Measurements from ENCODE around the gene SCD5. TPM values are rescaled to one million over a fixed set of nuclear protein-coding genes. Genes with fewer than 3 reads are reported as not detected.

SCD5 gene
- total RNA-seq, 1 donor = 6.9 TPM

- no peak for TF ChIP-seq CTCF (IDR thresholded peaks at IDR 0.05; ENCODE audit: insufficient read depth, low read depth, low read length)
- no peak overlapping the region for H3K4me3 ChIP-seq (ENCODE audit: low read depth, low read length)
- no peak for DNase-seq (ENCODE audit: low read depth)
Observed at GRCh38 chr4:82606622-82607021, 192.0 kb downstream of the SCD5 start.

DNA sequence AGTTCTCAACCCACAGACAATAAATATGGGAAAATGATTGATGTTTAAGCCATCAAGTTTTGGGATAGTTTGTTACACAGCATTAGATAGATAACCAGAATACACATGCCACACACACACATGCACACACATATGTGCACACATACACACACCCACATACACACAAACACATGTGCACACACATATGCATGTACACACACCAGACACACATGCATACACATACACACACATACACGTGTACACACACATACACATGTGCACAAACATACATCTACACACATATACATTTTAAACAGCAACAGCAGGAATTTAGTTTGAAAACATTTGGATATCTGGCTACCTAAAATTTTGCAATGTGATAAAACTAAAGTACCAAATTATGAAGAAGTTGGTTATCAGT, 194.1 kb downstream of the SCD5 start:
- no peak for DNase-seq (ENCODE audit: low read depth)
- TF ChIP-seq CTCF (IDR thresholded peaks at IDR 0.05; ENCODE audit: insufficient read depth, low read depth, low read length) = no peak

GRCh38 chr4:82601242-82602015, 197.2 kb downstream of the SCD5 start:
- TF ChIP-seq CTCF (IDR thresholded peaks at IDR 0.05; ENCODE audit: insufficient read depth, low read depth, low read length) = no peak

More for the DNA sequence above, 194.1 kb downstream of the SCD5 start:
- H3K4me3 ChIP-seq (ENCODE audit: low read depth, low read length) = no peak overlapping the region

DNA sequence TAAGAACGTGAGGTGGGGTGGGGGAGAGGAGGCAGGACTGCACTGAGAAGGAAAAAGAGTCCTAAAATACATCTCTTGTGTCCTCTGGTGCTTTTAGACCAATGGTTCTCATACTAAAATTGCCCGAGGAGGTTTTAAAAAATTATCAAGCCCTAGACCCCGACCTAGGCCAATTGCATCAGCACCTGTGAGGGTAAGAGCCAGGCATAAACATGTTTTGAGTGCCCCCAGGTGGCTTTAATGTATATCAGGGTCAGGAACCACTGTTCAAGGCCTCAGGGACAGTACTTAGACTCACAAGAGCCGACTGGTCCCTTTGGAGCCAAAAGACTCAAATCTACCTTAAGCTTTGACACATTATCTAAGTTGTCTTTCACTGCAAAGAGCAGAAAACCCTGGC, 199.3 kb downstream of the SCD5 start:
- TF ChIP-seq CTCF (IDR thresholded peaks at IDR 0.05; ENCODE audit: insufficient read depth, low read depth, low read length) = no peak
- H3K4me3 ChIP-seq (ENCODE audit: low read depth, low read length) = no peak overlapping the region
- DNase-seq (ENCODE audit: low read depth) = no peak

More at GRCh38 chr4:82601242-82602015, 197.2 kb downstream of the SCD5 start:
- DNase-seq (ENCODE audit: low read depth) = peak; percentile 7
- no peak overlapping the region for H3K4me3 ChIP-seq (ENCODE audit: low read depth, low read length)

DNA sequence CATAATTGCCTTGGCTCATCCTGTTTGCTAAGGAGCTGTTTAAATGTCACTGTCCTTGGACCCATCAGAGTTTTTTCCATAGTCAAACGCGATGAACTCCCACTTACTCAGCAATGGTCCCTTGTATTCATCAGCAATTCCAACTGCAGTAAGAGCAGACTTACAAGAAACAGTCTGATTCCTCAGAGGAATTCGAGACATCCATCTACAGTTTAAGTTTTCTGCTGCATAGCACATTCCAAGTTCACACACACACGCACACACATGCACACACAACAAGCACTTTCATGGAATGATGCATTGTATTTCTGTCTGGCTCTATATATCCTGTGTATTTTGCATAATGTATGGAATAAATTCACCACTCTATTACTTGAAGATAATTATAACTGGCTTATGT, 204.1 kb downstream of the SCD5 start:
- no peak for TF ChIP-seq CTCF (IDR thresholded peaks at IDR 0.05; ENCODE audit: insufficient read depth, low read depth, low read length)
- no peak overlapping the region for H3K4me3 ChIP-seq (ENCODE audit: low read depth, low read length)
- no peak for DNase-seq (ENCODE audit: low read depth)

DNA sequence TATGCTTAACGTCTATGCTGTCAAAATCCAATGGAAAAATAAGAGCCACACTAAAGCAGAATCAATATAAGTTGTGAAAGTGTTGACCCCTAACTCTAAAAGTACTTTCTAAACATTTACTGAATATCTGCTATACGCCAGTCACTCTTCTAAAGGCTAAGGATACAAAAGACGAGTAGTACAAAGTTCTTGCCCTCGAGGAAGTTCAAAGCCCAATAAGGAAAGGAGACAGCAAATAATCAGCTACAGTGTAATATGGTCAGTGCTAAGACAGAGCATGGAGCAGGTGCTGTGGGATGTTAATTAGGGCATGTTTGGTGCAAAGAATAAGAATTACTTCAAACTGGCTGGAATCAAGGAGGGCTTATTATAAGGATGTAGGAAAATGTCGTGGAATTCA, 205.2 kb downstream of the SCD5 start:
- DNase-seq (ENCODE audit: low read depth) = no peak
- TF ChIP-seq CTCF (IDR thresholded peaks at IDR 0.05; ENCODE audit: insufficient read depth, low read depth, low read length) = no peak
- H3K4me3 ChIP-seq (ENCODE audit: low read depth, low read length) = no peak overlapping the region

GRCh38 chr4:82592639-82593038, 206.0 kb downstream of the SCD5 start:
- DNase-seq (ENCODE audit: low read depth) = no peak
- no peak overlapping the region for H3K4me3 ChIP-seq (ENCODE audit: low read depth, low read length)
- TF ChIP-seq CTCF (IDR thresholded peaks at IDR 0.05; ENCODE audit: insufficient read depth, low read depth, low read length) = no peak

All from fibroblast of villous mesenchyme (primary cell).